CD4-positive, CD25-positive, alpha-beta regulatory T cell (primary cell): ENCODE measurements around the gene MTHFD1L. TPM values are rescaled to one million over a fixed set of nuclear protein-coding genes. Genes with fewer than 3 reads are reported as not detected.

Experiments used
- ATAC-seq, 2 donors: fragments of 150-1000 bp; cut with Tn5 transposase; one replicate each; pipeline ENCODE4 v1.10.0; 2021; ENCODE audit warnings: low read depth in 2 of 2, moderate number of reproducible peaks in 2 of 2, moderate library complexity in 1 of 2
- DNase-seq, 3 donors: peaks; one replicate each; pipeline versions ENCODE4 v3.0.0 to v3.0.0-alpha.2; 2012 to 2022; ENCODE audit warnings: mixed read lengths in 1 of 3
- H3K27ac ChIP-seq: one replicate; pipeline ENCODE4 v1.7.0; 2013; ENCODE audit warnings: mild to moderate bottlenecking, low read length; ENCODE audit not compliant: insufficient read depth, poor library complexity, severe bottlenecking
- H3K27me3 ChIP-seq: one replicate; pipeline ENCODE4 v1.7.0; 2013; ENCODE audit warnings: low read length; ENCODE audit not compliant: control insufficient read depth, insufficient read depth
- H3K36me3 ChIP-seq: one replicate; pipeline ENCODE4 v1.7.0; 2013; ENCODE audit warnings: mild to moderate bottlenecking, low read length, moderate library complexity; ENCODE audit not compliant: control insufficient read depth, insufficient read depth
- H3K4me1 ChIP-seq: 2 replicates; pipeline ENCODE4 v1.7.0; 2013; ENCODE audit warnings: mild to moderate bottlenecking, low read length; ENCODE audit not compliant: insufficient read depth, control insufficient read depth, poor library complexity, severe bottlenecking
- H3K4me3 ChIP-seq: one replicate; pipeline ENCODE4 v1.7.0; 2013; ENCODE audit warnings: low read depth, mild to moderate bottlenecking, low read length, moderate library complexity
- H3K9me3 ChIP-seq, 2 experiments: 1 replicate in 1 of 2; 2 replicates in 1 of 2; pipeline ENCODE4 v1.7.0; 2013; ENCODE audit warnings: low read length in 2 of 2, mild to moderate bottlenecking in 1 of 2, moderate library complexity in 1 of 2; ENCODE audit not compliant: control insufficient read depth in 2 of 2
- H3K27ac Mint-ChIP-seq, 3 donors: one replicate each; pipeline ENCODE4 v1.8.0; 2020 to 2022; ENCODE audit warnings: mild to moderate bottlenecking in 3 of 3, mixed read lengths in 3 of 3, moderate library complexity in 2 of 3
- H3K27me3 Mint-ChIP-seq: one replicate; pipeline ENCODE4 v1.8.0; 2022; ENCODE audit warnings: mild to moderate bottlenecking, mixed read lengths
- H3K36me3 Mint-ChIP-seq: one replicate; pipeline ENCODE4 v1.8.0; 2020; ENCODE audit warnings: mixed read lengths
- H3K4me1 Mint-ChIP-seq, 4 donors: one replicate each; pipeline ENCODE4 v1.8.0; 2020 to 2022; ENCODE audit warnings: mixed read lengths in 4 of 4, mild to moderate bottlenecking in 1 of 4
- H3K4me3 Mint-ChIP-seq, 4 donors: one replicate each; pipeline ENCODE4 v1.8.0; 2020 to 2022; ENCODE audit warnings: mild to moderate bottlenecking in 4 of 4, mixed read lengths in 4 of 4, moderate library complexity in 3 of 4
- H3K9me3 Mint-ChIP-seq, 7 donors: one replicate each; pipeline ENCODE4 v1.8.0; 2020 to 2022; ENCODE audit warnings: mixed read lengths in 7 of 7, mild to moderate bottlenecking in 3 of 7, moderate library complexity in 2 of 7
- polyA plus RNA-seq, 4 donors: library from polyadenylated mRNA; unstranded; fragments of 300-500 nt; fragmentation: Illumina TruSeq; gene quantifications; one replicate each; pipeline ENCODE4 v1.2.3, GENCODE V29; 2021
- total RNA-seq: library from RNA; stranded (reverse); gene quantifications from one replicate; pipeline ENCODE4 v1.2.3, GENCODE V29; 2022

Gene MTHFD1L
- total and polyA plus RNA-seq, 5 donors from 2014 or later, result 2.0 to 11.1 (median 3.4) TPM

- H3K4me3 ChIP-seq, result peak overlapping the region; percentile 37
- Mint-ChIP-seq H3K9me3 (peaks cover 0 to 3% (median 0%) of the 10 kb centered on the region in 7 donors), H3K27me3 (peaks cover 7% of the 10 kb centered on the region), H3K4me3 (peak overlapping the region; percentile 80 to 98 (median 90)), H3K4me1 (peaks cover 4 to 15% (median 5%) of the 10 kb centered on the region in 4 donors), H3K36me3 (no peaks in the 10 kb centered on the region), H3K27ac (peak overlapping the region; percentile 75 to 97 (median 92))
- ATAC-seq (no peak), DNase-seq (no peak)
- H3K9me3 ChIP-seq, result no peaks in the 10 kb centered on the region
- no peaks in the 10 kb centered on the region for H3K36me3 ChIP-seq
- no peaks in the 10 kb centered on the region for H3K27me3 ChIP-seq
- no peak overlapping the region for H3K27ac ChIP-seq
- H3K4me1 ChIP-seq, result peaks cover 12% of the 10 kb centered on the region
Observed at GRCh38 chr6:150866991-150867501, 1.5 kb downstream of the MTHFD1L start.

- Mint-ChIP-seq H3K9me3 (peaks cover 0 to 3% (median 0%) of the 10 kb centered on the region in 7 donors), H3K4me1 (peaks cover 4 to 18% (median 5%) of the 10 kb centered on the region in 4 donors), H3K36me3 (no peaks in the 10 kb centered on the region), H3K27ac (no peak overlapping the region), H3K27me3 (no peaks in the 10 kb centered on the region), H3K4me3 (peak overlapping the region in 3 of 4 donors; percentile 31 to 80 (median 65))
- no peaks in the 10 kb centered on the region for H3K9me3 ChIP-seq
- H3K36me3 ChIP-seq, result no peaks in the 10 kb centered on the region
- no peak overlapping the region for H3K27ac ChIP-seq
- H3K4me1 ChIP-seq, result peaks cover 12% of the 10 kb centered on the region
- H3K27me3 ChIP-seq, result no peaks in the 10 kb centered on the region
- DNase-seq (no peak), ATAC-seq (no peak)
- no peak overlapping the region for H3K4me3 ChIP-seq
Observed at GRCh38 chr6:150868759-150869158, 3.3 kb downstream of the MTHFD1L start.

GRCh38 chr6:150874179-150874578 lies 8.7 kb downstream of the MTHFD1L start:
- Histone ChIP-seq H3K4me3 (no peak overlapping the region), H3K27ac (no peak overlapping the region), H3K4me1 (no peaks in the 10 kb centered on the region), H3K27me3 (no peaks in the 10 kb centered on the region), H3K36me3 (no peaks in the 10 kb centered on the region), H3K9me3 (no peaks in the 10 kb centered on the region)
- DNase-seq (no peak), ATAC-seq (no peak)
- Mint-ChIP-seq H3K4me1 (peaks cover 0 to 7% (median 2%) of the 10 kb centered on the region in 4 donors), H3K27me3 (no peaks in the 10 kb centered on the region), H3K9me3 (no peaks in the 10 kb centered on the region), H3K27ac (no peak overlapping the region), H3K4me3 (no peak overlapping the region), H3K36me3 (no peaks in the 10 kb centered on the region)

- Mint-ChIP-seq H3K27me3 (no peaks in the 10 kb centered on the region), H3K9me3 (no peaks in the 10 kb centered on the region), H3K27ac (no peak overlapping the region), H3K4me3 (no peak overlapping the region), H3K36me3 (peaks cover 8% of the 10 kb centered on the region), H3K4me1 (peaks cover 0 to 11% (median 2%) of the 10 kb centered on the region in 4 donors)
- ATAC-seq, result no peak
- Histone ChIP-seq H3K9me3 (no peaks in the 10 kb centered on the region), H3K36me3 (no peaks in the 10 kb centered on the region), H3K27me3 (no peaks in the 10 kb centered on the region), H3K27ac (no peak overlapping the region), H3K4me1 (no peaks in the 10 kb centered on the region), H3K4me3 (no peak overlapping the region)
- no peak for DNase-seq
Observed at GRCh38 chr6:150875841-150876240, 10.3 kb downstream of the MTHFD1L start.

- Histone ChIP-seq H3K36me3 (no peaks in the 10 kb centered on the region), H3K4me1 (no peaks in the 10 kb centered on the region), H3K4me3 (no peak overlapping the region), H3K9me3 (no peaks in the 10 kb centered on the region), H3K27ac (no peak overlapping the region), H3K27me3 (no peaks in the 10 kb centered on the region)
- H3K27ac Mint-ChIP-seq, result no peak overlapping the region
- DNase-seq, result no peak
- peaks cover 11% of the 10 kb centered on the region for H3K36me3 Mint-ChIP-seq
- ATAC-seq, result no peak
- no peak overlapping the region for H3K4me3 Mint-ChIP-seq
- H3K9me3 Mint-ChIP-seq, result no peaks in the 10 kb centered on the region
- H3K4me1 Mint-ChIP-seq, result peaks cover 0 to 11% (median 2%) of the 10 kb centered on the region in 4 donors
- H3K27me3 Mint-ChIP-seq, result no peaks in the 10 kb centered on the region
Observed at GRCh38 chr6:150876598-150876997, 11.1 kb downstream of the MTHFD1L start.

DNA sequence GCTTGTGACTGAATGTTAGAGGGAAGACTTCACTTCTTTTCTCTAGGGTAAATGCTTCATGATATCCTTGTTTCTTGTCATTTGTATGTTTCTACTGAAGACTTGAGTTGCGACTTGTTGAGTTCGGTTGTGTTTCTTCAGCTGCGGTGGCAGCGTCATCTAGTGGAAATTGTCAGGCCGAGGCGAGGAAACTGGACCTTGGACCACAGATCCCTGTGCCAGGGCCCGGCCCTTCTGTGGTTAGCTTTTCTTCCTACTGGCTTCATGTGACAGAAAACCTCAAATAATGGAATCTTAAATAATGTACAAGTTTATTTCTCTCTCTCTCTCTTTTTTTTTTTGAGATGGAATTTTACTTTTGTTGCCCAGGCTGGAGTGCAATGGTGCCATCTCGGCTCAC lies 12.4 kb downstream of the MTHFD1L start:
- Histone ChIP-seq H3K27ac (no peak overlapping the region), H3K27me3 (no peaks in the 10 kb centered on the region), H3K36me3 (no peaks in the 10 kb centered on the region), H3K4me3 (no peak overlapping the region), H3K9me3 (no peaks in the 10 kb centered on the region), H3K4me1 (no peaks in the 10 kb centered on the region)
- Mint-ChIP-seq H3K36me3 (peaks cover 11% of the 10 kb centered on the region), H3K9me3 (no peaks in the 10 kb centered on the region), H3K27ac (peak overlapping the region in 2 of 3 donors; percentile 25 to 63), H3K4me3 (no peak overlapping the region), H3K4me1 (peaks cover 0 to 8% (median 6%) of the 10 kb centered on the region in 4 donors), H3K27me3 (no peaks in the 10 kb centered on the region)
- ATAC-seq (no peak), DNase-seq (no peak)

GRCh38 chr6:150878347-150879213 lies 13.1 kb downstream of the MTHFD1L start:
- no peak for ATAC-seq
- Histone ChIP-seq H3K27me3 (no peaks in the 10 kb centered on the region), H3K4me1 (no peaks in the 10 kb centered on the region), H3K9me3 (no peaks in the 10 kb centered on the region), H3K36me3 (no peaks in the 10 kb centered on the region), H3K4me3 (no peak overlapping the region), H3K27ac (no peak overlapping the region)
- Mint-ChIP-seq H3K9me3 (no peaks in the 10 kb centered on the region), H3K27me3 (no peaks in the 10 kb centered on the region), H3K36me3 (peaks cover 11% of the 10 kb centered on the region), H3K4me1 (peaks cover 0 to 8% (median 6%) of the 10 kb centered on the region in 4 donors), H3K27ac (peak overlapping the region in 1 of 3 donors; percentile 65), H3K4me3 (no peak overlapping the region)
- DNase-seq, result no peak
